GM19351 (cell line): ENCODE measurements around the gene DIPK1A.
A peak's percentile ranks its signal among the peaks of the same experiment; 100 is the strongest.

ENCODE experiments used
- ATAC-seq: cut with Tn5 transposase; IDR thresholded peaks from one replicate; pipeline ENCODE4 v1.9.1; 2021; ENCODE audit warnings: mild to moderate bottlenecking, moderate library complexity; ENCODE audit not compliant: unreplicated experiment

Gene DIPK1A

DNA sequence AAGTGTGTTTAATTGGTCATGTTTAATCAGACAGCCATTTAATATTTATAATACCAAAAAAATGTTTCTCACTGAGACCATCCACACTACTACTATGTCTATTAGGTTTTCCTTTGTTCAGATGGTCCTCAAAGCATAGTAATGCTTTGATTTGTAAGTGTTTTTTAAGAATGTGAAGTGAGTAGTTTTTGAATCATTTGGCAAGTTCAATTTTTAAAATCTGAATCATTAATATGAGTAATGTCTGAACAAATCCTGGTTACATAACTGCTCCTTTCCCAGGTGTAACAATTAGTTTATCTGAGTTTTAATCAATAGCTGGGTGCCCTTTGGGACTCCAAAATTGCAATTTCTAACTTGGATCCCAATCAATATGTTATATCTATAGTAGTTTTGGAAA, 152.9 kb downstream of the DIPK1A start:
- ATAC-seq: no peak

GRCh38 chr1:92805216-92805615, 156.0 kb downstream of the DIPK1A start:
- no peak for ATAC-seq

DNA sequence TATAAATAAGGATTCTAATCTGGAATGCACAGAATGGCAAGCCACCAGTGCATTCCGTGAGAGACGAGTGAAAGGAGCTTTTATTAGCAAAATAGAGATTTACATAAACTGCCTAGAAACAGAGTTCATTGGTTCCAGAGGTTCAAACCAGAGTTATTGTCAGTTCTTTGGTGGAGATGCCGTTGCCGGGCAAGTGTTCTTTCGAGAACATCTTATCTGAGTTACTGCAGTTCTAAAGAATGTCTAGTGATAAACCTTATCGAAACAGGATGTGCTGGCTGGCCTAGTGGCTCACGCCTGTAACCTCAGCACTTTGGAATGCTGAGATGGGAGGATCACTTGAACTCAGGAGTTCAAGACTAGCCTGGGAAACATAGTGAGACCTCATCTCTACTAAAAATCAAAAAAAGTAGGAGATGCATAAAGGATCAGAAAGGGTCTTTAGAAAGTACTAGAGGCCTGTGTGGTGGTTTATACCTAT, 156.5 kb downstream of the DIPK1A start:
- peak; percentile 51 for ATAC-seq

- no peak for ATAC-seq
These were observed 157.9 kb downstream of the DIPK1A start for GRCh38 chr1:92803140-92803887.

DNA sequence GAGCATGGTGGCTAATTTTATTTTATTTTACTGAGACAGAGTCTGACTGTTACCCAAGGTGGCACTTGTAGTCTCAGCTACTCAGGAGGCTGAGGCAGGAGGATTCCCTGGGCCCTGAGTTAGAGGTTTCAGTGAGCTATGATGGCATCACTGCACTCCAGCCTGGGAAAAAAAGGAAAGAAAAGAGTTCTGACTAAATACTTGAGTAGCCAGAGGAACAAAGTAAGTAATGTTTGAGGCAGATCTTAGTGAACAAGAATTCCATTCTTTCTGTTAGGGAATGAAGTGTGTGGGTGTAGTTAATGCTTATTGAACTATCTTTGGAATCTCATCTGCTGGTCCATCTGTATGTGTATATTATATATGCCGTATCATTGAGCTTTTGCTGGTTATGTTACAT, 163.3 kb downstream of the DIPK1A start:
- no peak for ATAC-seq

- no peak for ATAC-seq
These were observed 164.0 kb downstream of the DIPK1A start for GRCh38 chr1:92797297-92797696.

GRCh38 chr1:92795166-92795565, 166.1 kb downstream of the DIPK1A start:
- ATAC-seq: no peak

DNA sequence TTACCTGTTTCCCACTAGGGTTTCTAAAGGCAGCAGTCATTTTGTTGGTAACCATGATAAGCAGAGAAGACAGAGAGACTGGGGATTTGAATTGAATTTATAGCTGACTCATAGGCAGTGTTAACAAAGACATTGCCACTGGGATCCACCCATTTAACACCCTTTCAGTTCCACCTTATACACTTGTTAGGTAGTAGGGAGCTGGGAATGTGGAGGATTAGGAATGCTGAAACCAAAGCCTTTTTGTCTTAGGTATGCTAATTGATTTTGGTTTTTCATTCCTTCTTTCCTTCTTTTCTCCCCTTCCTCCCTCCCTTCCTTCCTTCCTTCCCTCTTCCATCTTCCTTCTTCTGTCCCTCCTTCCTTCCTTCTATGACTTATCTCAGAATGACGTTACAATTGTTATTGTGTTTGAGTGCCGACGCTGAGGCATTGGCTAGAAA, 168.9 kb downstream of the DIPK1A start:
- ATAC-seq: no peak
